LNCaP clone FGC (cell line): Measurements from ENCODE around the gene KRTAP13-2.
A peak's percentile ranks its signal among the peaks of the same experiment; 100 is the strongest.

Experiments used
- DNase-seq: peaks from one replicate; pipeline ENCODE4 v3.0.0-alpha.2; 2011; ENCODE audit warnings: low read depth
- H3K4me3 ChIP-seq: 2 replicates; pipeline ENCODE4 v1.5.1; 2011; ENCODE audit warnings: mild to moderate bottlenecking, low read depth, low read length, control low read depth
- TF ChIP-seq, protein P1 (sequence below): IDR thresholded peaks from 2 replicates; pipeline ENCODE4 v1.5.1; 2012; ENCODE audit warnings: mild to moderate bottlenecking; ENCODE audit not compliant: control insufficient read depth, insufficient read depth; ENCODE audit errors: extremely low read depth

Gene KRTAP13-2

DNA sequence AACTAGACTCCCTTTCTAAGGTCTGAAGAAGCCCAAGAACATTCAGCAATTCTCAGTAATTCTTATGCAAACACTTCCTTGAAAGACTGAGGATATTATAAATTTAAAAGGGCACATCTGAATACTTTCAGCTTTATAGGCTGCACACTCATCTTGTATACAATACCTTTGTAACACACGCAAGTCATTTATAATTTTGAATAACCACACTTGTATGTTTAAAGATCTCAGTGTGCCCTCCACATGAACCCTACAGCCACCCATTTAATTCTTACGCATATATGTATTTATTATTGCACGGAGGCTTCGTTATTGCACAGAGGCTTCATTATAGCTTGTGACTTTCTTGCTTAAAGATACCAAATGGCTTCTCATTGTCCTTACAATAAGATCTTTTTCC, 33.4 kb downstream of the KRTAP13-2 start:
- peak; percentile 27 for DNase-seq
- TF ChIP-seq, protein P1, sequence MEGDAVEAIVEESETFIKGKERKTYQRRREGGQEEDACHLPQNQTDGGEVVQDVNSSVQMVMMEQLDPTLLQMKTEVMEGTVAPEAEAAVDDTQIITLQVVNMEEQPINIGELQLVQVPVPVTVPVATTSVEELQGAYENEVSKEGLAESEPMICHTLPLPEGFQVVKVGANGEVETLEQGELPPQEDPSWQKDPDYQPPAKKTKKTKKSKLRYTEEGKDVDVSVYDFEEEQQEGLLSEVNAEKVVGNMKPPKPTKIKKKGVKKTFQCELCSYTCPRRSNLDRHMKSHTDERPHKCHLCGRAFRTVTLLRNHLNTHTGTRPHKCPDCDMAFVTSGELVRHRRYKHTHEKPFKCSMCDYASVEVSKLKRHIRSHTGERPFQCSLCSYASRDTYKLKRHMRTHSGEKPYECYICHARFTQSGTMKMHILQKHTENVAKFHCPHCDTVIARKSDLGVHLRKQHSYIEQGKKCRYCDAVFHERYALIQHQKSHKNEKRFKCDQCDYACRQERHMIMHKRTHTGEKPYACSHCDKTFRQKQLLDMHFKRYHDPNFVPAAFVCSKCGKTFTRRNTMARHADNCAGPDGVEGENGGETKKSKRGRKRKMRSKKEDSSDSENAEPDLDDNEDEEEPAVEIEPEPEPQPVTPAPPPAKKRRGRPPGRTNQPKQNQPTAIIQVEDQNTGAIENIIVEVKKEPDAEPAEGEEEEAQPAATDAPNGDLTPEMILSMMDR, result no peak
- no peak overlapping the region for H3K4me3 ChIP-seq

DNA sequence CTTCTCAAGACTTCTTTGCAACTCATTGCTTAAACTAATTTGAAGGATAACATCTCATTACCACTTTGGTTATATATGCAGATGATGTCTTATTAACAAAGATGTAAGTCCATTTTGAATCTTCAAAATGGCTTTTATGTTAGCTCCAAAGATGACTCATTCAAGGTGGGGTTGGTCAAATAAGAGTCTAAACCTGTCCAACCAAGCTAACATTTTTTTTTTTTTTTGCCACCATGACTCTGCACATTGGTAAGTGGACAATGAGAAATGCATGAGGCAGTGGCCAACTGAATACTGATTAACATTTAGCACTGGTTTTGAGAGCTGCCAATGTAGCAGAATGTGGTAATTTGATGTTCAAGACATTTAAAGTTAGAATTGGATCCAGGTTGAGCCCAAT, 34.3 kb downstream of the KRTAP13-2 start:
- no peak overlapping the region for H3K4me3 ChIP-seq
- DNase-seq, result no peak
- TF ChIP-seq, protein P1, result no peak

DNA sequence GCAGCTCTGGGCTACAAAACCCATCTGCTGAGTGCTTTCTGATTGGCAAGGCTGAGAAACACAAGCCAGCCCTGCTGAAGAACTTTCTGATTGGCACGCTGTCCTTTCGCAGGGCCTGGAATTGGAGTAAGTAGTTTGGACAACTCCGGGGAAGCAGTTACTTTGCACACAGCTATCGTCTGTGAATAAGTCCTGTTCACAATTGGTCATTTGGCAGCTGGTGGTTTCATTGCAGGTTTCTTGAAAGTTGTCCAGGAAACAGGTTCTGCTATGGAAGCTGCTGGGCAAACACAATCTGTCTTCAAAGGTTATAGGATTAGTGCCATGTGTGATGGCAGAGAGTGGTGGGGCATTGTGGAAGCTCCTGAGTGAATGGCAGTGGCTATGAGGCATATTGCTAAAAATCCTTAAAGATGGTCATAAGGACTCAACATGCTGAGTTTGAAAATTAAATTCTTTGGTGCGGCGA, 34.8 kb downstream of the KRTAP13-2 start, which contains the start of gene KRTAP27-1:
TSS of gene KRTAP27-1 (minus strand) at position 419 of the 469 bp plus-strand sequence. CDS start at position 393, 26 bp downstream.
- H3K4me3 ChIP-seq, result no peak within 1 kb of the TSS
- TF ChIP-seq, protein P1, result no peak
- no peak for DNase-seq

DNA sequence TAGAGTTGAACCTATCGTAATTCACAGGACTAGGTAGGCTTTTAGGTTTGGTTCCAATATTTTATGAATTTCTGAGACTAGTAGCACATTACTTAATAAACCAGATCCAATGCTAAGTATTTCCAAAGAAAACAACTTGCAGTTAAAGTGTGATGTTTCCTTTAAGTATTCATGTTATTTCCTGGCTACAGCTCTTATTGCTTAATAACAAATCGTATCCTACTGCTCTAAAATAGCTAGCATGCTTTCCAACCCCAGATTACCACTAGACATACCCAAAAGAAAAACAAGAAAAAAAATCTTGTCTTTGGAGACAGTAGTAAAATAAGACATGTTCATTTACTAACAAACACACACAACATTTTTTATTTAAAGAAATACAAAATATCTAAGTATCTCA, 35.5 kb downstream of the KRTAP13-2 start:
- TF ChIP-seq, protein P1, result no peak
- no peak overlapping the region for H3K4me3 ChIP-seq
- DNase-seq, result no peak

DNA sequence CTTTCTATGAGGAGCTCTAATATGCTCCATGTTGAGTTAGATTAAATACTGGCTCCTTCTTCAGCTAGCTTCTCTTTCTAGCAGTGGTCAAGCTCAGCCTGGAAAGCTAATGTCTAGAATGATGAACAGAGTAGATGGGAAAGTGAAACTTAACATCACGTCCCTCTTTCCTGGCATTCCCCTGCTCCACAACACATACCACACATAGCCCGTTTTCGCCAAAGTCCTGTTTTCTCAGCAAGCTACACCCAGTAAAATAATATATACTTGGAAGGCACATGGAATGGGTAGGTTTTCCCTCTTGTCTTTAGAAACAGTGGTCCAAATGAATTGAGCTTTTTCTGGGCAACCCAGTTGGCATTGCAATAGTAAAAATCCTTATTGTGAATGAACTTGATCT, 38.3 kb downstream of the KRTAP13-2 start:
- DNase-seq, result no peak

DNA sequence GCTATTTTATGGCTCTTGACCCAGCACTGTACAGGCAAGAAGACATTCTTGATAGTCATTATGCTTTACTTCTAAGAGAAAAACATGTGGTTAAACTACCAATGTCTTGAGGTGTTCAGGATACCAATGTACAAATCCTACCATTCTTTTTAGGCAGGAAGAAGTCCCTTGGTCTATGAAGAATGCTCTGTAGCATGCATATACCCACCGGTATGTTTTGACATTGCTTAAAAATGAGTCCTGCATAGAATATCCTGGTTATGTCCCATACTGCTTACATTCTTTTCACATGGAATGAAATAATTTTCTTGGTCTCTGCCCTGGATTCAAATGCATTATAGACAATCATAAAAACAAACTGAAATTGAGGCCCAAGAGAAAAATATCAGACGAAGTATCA, 39.4 kb downstream of the KRTAP13-2 start:
- H3K4me3 ChIP-seq, result no peak overlapping the region
- DNase-seq, result no peak
- TF ChIP-seq, protein P1, result no peak

More for the DNA sequence above, 38.3 kb downstream of the KRTAP13-2 start:
- H3K4me3 ChIP-seq, result no peak overlapping the region
- TF ChIP-seq, protein P1, result no peak

DNA sequence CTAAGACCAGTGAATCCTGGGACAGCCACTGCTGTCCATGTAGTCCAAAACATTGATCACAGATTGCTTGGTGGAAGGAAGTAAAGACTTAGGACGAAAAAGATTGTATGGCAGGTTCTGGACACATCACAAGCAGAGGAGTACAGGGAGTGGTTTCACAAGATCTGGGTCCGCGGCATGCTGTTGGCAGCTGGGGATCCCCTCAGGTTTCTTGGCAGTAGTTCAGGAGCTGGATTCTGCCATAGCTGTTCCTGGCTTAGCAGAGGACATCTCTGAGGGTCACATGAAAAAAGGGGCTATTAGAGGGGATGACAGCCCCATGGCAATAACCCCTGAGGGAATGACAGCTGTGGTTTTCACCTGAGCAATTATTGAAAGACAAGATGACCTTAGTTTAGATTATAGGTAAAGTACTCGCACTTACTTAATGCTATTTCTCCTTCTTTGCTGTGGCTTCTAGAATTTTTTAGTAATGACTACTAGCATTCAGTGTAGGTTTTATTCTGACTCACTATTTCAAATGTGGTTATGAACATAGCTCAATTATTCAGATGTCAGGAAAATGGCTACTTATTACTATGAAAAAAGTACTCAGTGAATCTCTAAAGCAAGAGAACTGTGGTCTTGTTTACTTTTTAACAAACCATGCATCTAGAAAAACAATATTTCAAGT, 42.7 kb downstream of the KRTAP13-2 start:
- TF ChIP-seq, protein P1, result no peak
- DNase-seq, result no peak
- H3K4me3 ChIP-seq, result no peak overlapping the region
